Nephron (organoid): ENCODE measurements around the gene HADHA.

Experiments
- H3K27ac Mint-ChIP-seq, 3 experiments: 2 replicates each; pipeline ENCODE4 v1.8.0; 2020; ENCODE audit warnings: mixed read lengths in 3 of 3, mild to moderate bottlenecking in 2 of 3, moderate library complexity in 1 of 3
- H3K27me3 Mint-ChIP-seq: 2 replicates; pipeline ENCODE4 v1.8.0; 2021; ENCODE audit warnings: low read depth, mild to moderate bottlenecking, moderate library complexity, mixed read lengths
- H3K36me3 Mint-ChIP-seq: 2 replicates; pipeline ENCODE4 v1.8.0; 2020; ENCODE audit warnings: low read depth, mixed read lengths
- H3K4me1 Mint-ChIP-seq: 2 replicates; pipeline ENCODE4 v1.8.0; 2020; ENCODE audit warnings: mixed read lengths
- H3K4me3 Mint-ChIP-seq, 3 experiments: 2 replicates each; pipeline ENCODE4 v1.8.0; 2020; ENCODE audit warnings: mild to moderate bottlenecking in 3 of 3, mixed read lengths in 3 of 3, moderate library complexity in 2 of 3
- H3K9me3 Mint-ChIP-seq: 2 replicates; pipeline ENCODE4 v1.8.0; 2020; ENCODE audit warnings: mixed read lengths
- CTCF ChIP-seq, 3 experiments: fragments of 200-600 bp; sonication (generic); IDR thresholded peaks; one replicate each; pipeline ENCODE4 v1.5.0; 2021; ENCODE audit warnings: antibody characterized with exemption in 3 of 3; ENCODE audit not compliant: unreplicated experiment in 3 of 3

HADHA gene

GRCh38 chr2:26244309-26245230 is at the start of gene HADHA, which contains the start of gene HADHB:
HADHA (minus strand) TSS chr2:26244632; CDS start chr2:26244596, 36 bp downstream.
HADHB (plus strand) TSS chr2:26244939; CDS start chr2:26254255, 9,316 bp downstream.
- Mint-ChIP-seq H3K4me1 (peaks cover 42% of the 10 kb centered on the region), H3K4me3 (peak within 1 kb of the TSS; percentile 98 to 100 (median 98)), H3K27ac (peak within 1 kb of the TSS; percentile 99), H3K9me3 (no peaks in the 10 kb centered on the region), H3K36me3 (no peaks in the 10 kb centered on the region), H3K27me3 (no peaks in the 10 kb centered on the region)
- TF ChIP-seq CTCF (IDR thresholded peaks at IDR 0.05; ENCODE audit: unreplicated experiment in 3 of 3) = peak in 1 of 3 experiments; percentile 11

GRCh38 chr2:26292646-26293045 is 48.2 kb upstream of the HADHA start:
- peaks cover 8% of the 10 kb centered on the region for H3K27me3 Mint-ChIP-seq
- no peaks in the 10 kb centered on the region for H3K9me3 Mint-ChIP-seq
- H3K4me1 Mint-ChIP-seq = peaks cover 7% of the 10 kb centered on the region
- no peak overlapping the region for H3K4me3 Mint-ChIP-seq
- H3K27ac Mint-ChIP-seq = peak overlapping the region in 2 of 3 experiments; percentile 14 to 78
- H3K36me3 Mint-ChIP-seq = peaks cover 3% of the 10 kb centered on the region
- no peak for TF ChIP-seq CTCF (IDR thresholded peaks at IDR 0.05; ENCODE audit: unreplicated experiment in 3 of 3)

- peaks cover 20% of the 10 kb centered on the region for H3K36me3 Mint-ChIP-seq
- H3K27me3 Mint-ChIP-seq = no peaks in the 10 kb centered on the region
- H3K9me3 Mint-ChIP-seq = no peaks in the 10 kb centered on the region
- H3K4me1 Mint-ChIP-seq = no peaks in the 10 kb centered on the region
- no peak overlapping the region for H3K27ac Mint-ChIP-seq
- no peak overlapping the region for H3K4me3 Mint-ChIP-seq
- TF ChIP-seq CTCF (IDR thresholded peaks at IDR 0.05; ENCODE audit: unreplicated experiment in 3 of 3) = no peak
Observed at GRCh38 chr2:26290001-26290400, 45.6 kb upstream of the HADHA start.

GRCh38 chr2:26285931-26286330 is 41.5 kb upstream of the HADHA start:
- H3K4me3 Mint-ChIP-seq = no peak overlapping the region
- no peak for TF ChIP-seq CTCF (IDR thresholded peaks at IDR 0.05; ENCODE audit: unreplicated experiment in 3 of 3)
- no peak overlapping the region for H3K27ac Mint-ChIP-seq
- peaks cover 51% of the 10 kb centered on the region for H3K36me3 Mint-ChIP-seq
- no peaks in the 10 kb centered on the region for H3K27me3 Mint-ChIP-seq
- H3K9me3 Mint-ChIP-seq = no peaks in the 10 kb centered on the region
- H3K4me1 Mint-ChIP-seq = peaks cover 4% of the 10 kb centered on the region

- Mint-ChIP-seq H3K9me3 (no peaks in the 10 kb centered on the region), H3K4me1 (peaks cover 16% of the 10 kb centered on the region), H3K27me3 (no peaks in the 10 kb centered on the region), H3K4me3 (no peak overlapping the region), H3K36me3 (peaks cover 68% of the 10 kb centered on the region), H3K27ac (no peak overlapping the region)
- TF ChIP-seq CTCF (IDR thresholded peaks at IDR 0.05; ENCODE audit: unreplicated experiment in 3 of 3) = no peak
Observed at GRCh38 chr2:26284132-26284531, 39.7 kb upstream of the HADHA start.
